ENCODE data around the gene HIGD2B.

- TF ChIP-seq CTCF (IDR thresholded peaks at IDR 0.05; ENCODE audit: borderline replicate concordance, extremely low read depth, low read length, poor library complexity, severe bottlenecking) (no peak), EZH2 (IDR thresholded peaks at IDR 0.05; ENCODE audit: borderline replicate concordance, low read depth, low read length, severe bottlenecking) (no peak)
Observed at GRCh38 chr15:72735111-72735510, 49.1 kb upstream of the HIGD2B start.
